ENCODE measurements around the gene E2F1.
A peak's percentile ranks its signal among the peaks of the same experiment; 100 is the strongest.

E2F1 gene

GRCh38 chr20:33669873-33670640, 16.1 kb downstream of the E2F1 start:
- DNase-seq = no peak

GRCh38 chr20:33669224-33669623, 17.0 kb downstream of the E2F1 start:
- no peak for DNase-seq

GRCh38 chr20:33668466-33669155, 17.6 kb downstream of the E2F1 start:
- DNase-seq = no peak

- peak; percentile 82 for DNase-seq
Observed at GRCh38 chr20:33667676-33668465, 18.3 kb downstream of the E2F1 start.

- DNase-seq = peak; percentile 44
Observed at GRCh38 chr20:33667245-33667675, 18.9 kb downstream of the E2F1 start.

- peak; percentile 89 for DNase-seq
Observed at GRCh38 chr20:33666293-33667244, 19.6 kb downstream of the E2F1 start, which contains the start of gene ACTL10. ACTL10 (plus strand) TSS chr20:33666943; CDS start chr20:33667498, 555 bp downstream.

GRCh38 chr20:33664762-33665144, 21.4 kb downstream of the E2F1 start:
- no peak for DNase-seq

GRCh38 chr20:33664085-33664761, 22.0 kb downstream of the E2F1 start:
- DNase-seq = no peak

GRCh38 chr20:33663161-33664084, 22.8 kb downstream of the E2F1 start:
- DNase-seq = peak; percentile 86

- no peak for DNase-seq
Observed at GRCh38 chr20:33662172-33662571, 24.0 kb downstream of the E2F1 start, which contains the start of gene C20orf144. C20orf144 (plus strand) TSS chr20:33662327; CDS start chr20:33662346, 19 bp downstream.

- DNase-seq = no peak
Observed at GRCh38 chr20:33660685-33661058, 25.5 kb downstream of the E2F1 start.

- no peak for DNase-seq
Observed at GRCh38 chr20:33660035-33660684, 26.0 kb downstream of the E2F1 start.

GRCh38 chr20:33659341-33660034, 26.7 kb downstream of the E2F1 start:
- DNase-seq = no peak

- no peak for DNase-seq
Observed at GRCh38 chr20:33658929-33659328, 27.3 kb downstream of the E2F1 start.

- no peak for DNase-seq
Observed at GRCh38 chr20:33658510-33658909, 27.7 kb downstream of the E2F1 start.

- DNase-seq = no peak
Observed at GRCh38 chr20:33657704-33658095, 28.5 kb downstream of the E2F1 start.

- DNase-seq = no peak
Observed at GRCh38 chr20:33656783-33657703, 29.1 kb downstream of the E2F1 start.

Data from CD4-positive, alpha-beta T cell treated with Interleukin-12 subunit alpha and Interleukin-12 subunit beta, for 1 hour (primary cell).